H1 (cell line): Measurements from ENCODE around the gene GUCY2C. TPM values are rescaled to one million over a fixed set of nuclear protein-coding genes. Genes with fewer than 3 reads are reported as not detected.

ENCODE experiments used
- CTCF ChIA-PET: fragments of 300-600 bp; sonication (Branson Sonifier 250); formaldehyde crosslinking; loops from one replicate; lab custom pipeline; 2021; ENCODE audit not compliant: partially characterized antibody; lab: Charles Lee
- POLR2A ChIA-PET: fragments of 300-600 bp; sonication (Branson Sonifier 250); formaldehyde crosslinking; loops from one replicate; lab custom pipeline; 2021; ENCODE audit warnings: inconsistent platforms; ENCODE audit not compliant: partially characterized antibody; lab: Charles Lee
- DNase-seq, 2 experiments: peaks; one replicate each; pipeline versions ENCODE4 v3.0.0 to v3.0.0-alpha.2; 2010 to 2022; ENCODE audit warnings: low spot score in 2 of 2, low read depth in 1 of 2, mixed read lengths in 1 of 2
- FAIRE-seq: peaks from 2 replicates; lab custom pipeline; 2011; peaks lifted over from hg19 to GRCh38; lab: Jason Lieb, UNC
- H2AFZ ChIP-seq: 2 replicates; pipeline ENCODE4 v1.8.1; 2012; ENCODE audit warnings: low read length, inconsistent platforms
- H2AK5ac ChIP-seq: 2 replicates; pipeline ENCODE4 v1.6.1; 2013; ENCODE audit warnings: low read depth, low read length
- H2BK120ac ChIP-seq: replicated peaks from 2 replicates; pipeline ENCODE3; 2013; ENCODE audit warnings: low read depth, low read length, inconsistent platforms
- H2BK12ac ChIP-seq: 2 replicates; pipeline ENCODE4 v1.6.1; 2013; ENCODE audit warnings: low read depth, low read length
- H2BK15ac ChIP-seq: 2 replicates; pipeline ENCODE4 v1.6.1; 2013; ENCODE audit warnings: low read length
- H2BK20ac ChIP-seq: 2 replicates; pipeline ENCODE4 v1.6.1; 2013; ENCODE audit warnings: low read length
- H2BK5ac ChIP-seq: 2 replicates; pipeline ENCODE4 v1.6.1; 2013; ENCODE audit warnings: low read depth, low read length
- H3K14ac ChIP-seq: 2 replicates; pipeline ENCODE4 v1.6.1; 2013; ENCODE audit warnings: inconsistent platforms; ENCODE audit not compliant: insufficient read length
- H3K18ac ChIP-seq: 2 replicates; pipeline ENCODE4 v1.6.1; 2013; ENCODE audit warnings: low read length; ENCODE audit errors: extremely low read depth
- H3K23ac ChIP-seq: 2 replicates; pipeline ENCODE4 v1.6.1; 2013; ENCODE audit warnings: inconsistent platforms; ENCODE audit not compliant: insufficient read length
- H3K23me2 ChIP-seq: 2 replicates; pipeline ENCODE4 v1.6.1; 2013; ENCODE audit warnings: low read depth, low read length
- H3K27ac ChIP-seq: 2 replicates; pipeline ENCODE4 v1.6.1; 2011; ENCODE audit warnings: low read depth, low read length, inconsistent platforms
- H3K27me3 ChIP-seq, 4 experiments: replicated peaks in 1 of 4; 1 replicate in 1 of 4; 2 replicates in 3 of 4; pipeline versions ENCODE4 v1.6.1 to v1.8.1; 2011 to 2013; ENCODE audit warnings: low read length in 3 of 4, mild to moderate bottlenecking in 3 of 4, inconsistent platforms in 2 of 4, mixed read lengths in 2 of 4, moderate library complexity in 1 of 4; ENCODE audit not compliant: control insufficient read depth in 3 of 4, insufficient read depth in 3 of 4; ENCODE audit errors: extremely low read depth in 1 of 4
- H3K36me3 ChIP-seq, 4 experiments: 2 replicates each; pipeline versions ENCODE4 v1.6.1 to v1.8.1; 2011 to 2013; ENCODE audit warnings: mild to moderate bottlenecking in 4 of 4, low read length in 3 of 4, moderate library complexity in 2 of 4, control low read depth in 1 of 4, inconsistent platforms in 1 of 4; ENCODE audit not compliant: insufficient read depth in 4 of 4, control insufficient read depth in 2 of 4
- H3K4ac ChIP-seq: replicated peaks from 2 replicates; pipeline ENCODE3; 2013; ENCODE audit warnings: low read length, low read depth, mixed read lengths, inconsistent platforms; ENCODE audit not compliant: insufficient read length
- H3K4me1 ChIP-seq, 4 experiments: replicated peaks in 1 of 4; 1 replicate in 1 of 4; 2 replicates in 3 of 4; pipeline versions ENCODE4 v1.6.1 to v1.8.1; 2011 to 2013; ENCODE audit warnings: low read length in 3 of 4, inconsistent platforms in 2 of 4, mixed read lengths in 1 of 4; ENCODE audit not compliant: insufficient read depth in 4 of 4, control insufficient read depth in 3 of 4
- H3K4me2 ChIP-seq, 2 experiments: 2 replicates each; pipeline versions ENCODE4 v1.6.1 to v1.8.1; 2011 to 2013; ENCODE audit warnings: low read depth in 2 of 2, low read length in 2 of 2, control low read depth in 1 of 2, inconsistent platforms in 1 of 2, mild to moderate bottlenecking in 1 of 2; ENCODE audit not compliant: insufficient read depth in 1 of 2
- H3K4me3 ChIP-seq, 4 experiments: fragments of 200-600, 300-600 bp in 1 of 4; sonication (generic), shearing (Covaris generic), sonication (Bioruptor Twin) in 1 of 4; 2 replicates each; pipeline versions ENCODE4 v1.5.1 to v1.8.1; 2011 to 2016; ENCODE audit warnings: low read length in 4 of 4, low read depth in 3 of 4, control low read depth in 2 of 4, inconsistent platforms in 2 of 4, mild to moderate bottlenecking in 2 of 4, mixed read lengths in 1 of 4, moderate library complexity in 1 of 4; ENCODE audit not compliant: insufficient read depth in 2 of 4; ENCODE audit errors: extremely low read depth in 1 of 4
- H3K56ac ChIP-seq: replicated peaks from 2 replicates; pipeline ENCODE3; 2013; ENCODE audit warnings: low read depth, mild to moderate bottlenecking, mixed read lengths, low read length, inconsistent platforms; ENCODE audit not compliant: insufficient read length
- H3K79me1 ChIP-seq: 2 replicates; pipeline ENCODE4 v1.6.1; 2013; ENCODE audit warnings: low read depth, low read length, control low read depth
- H3K79me2 ChIP-seq, 2 experiments: 2 replicates each; pipeline versions ENCODE4 v1.6.1 to v1.8.1; 2012 to 2013; ENCODE audit warnings: low read length in 2 of 2, mild to moderate bottlenecking in 2 of 2, inconsistent platforms in 1 of 2; ENCODE audit not compliant: insufficient read depth in 2 of 2, control insufficient read depth in 1 of 2
- H3K9ac ChIP-seq, 4 experiments: replicated peaks in 1 of 4; 1 replicate in 1 of 4; 2 replicates in 3 of 4; pipeline versions ENCODE4 v1.6.1 to v1.8.1; 2011 to 2013; ENCODE audit warnings: low read depth in 3 of 4, low read length in 3 of 4, control low read depth in 2 of 4, mild to moderate bottlenecking in 2 of 4, moderate library complexity in 2 of 4, inconsistent platforms in 1 of 4; ENCODE audit errors: extremely low read depth in 1 of 4
- H3K9me3 ChIP-seq, 2 experiments: 2 replicates each; pipeline versions ENCODE4 v1.6.1 to v1.8.1; 2012 to 2013; ENCODE audit warnings: mild to moderate bottlenecking in 2 of 2, moderate library complexity in 2 of 2, control low read depth in 1 of 2, inconsistent platforms in 1 of 2, low read depth in 1 of 2, low read length in 1 of 2, mixed read lengths in 1 of 2; ENCODE audit not compliant: insufficient read depth in 2 of 2
- H4K20me1 ChIP-seq, 2 experiments: replicated peaks in 1 of 2; 2 replicates each; pipeline versions ENCODE3 to v1.8.1; 2011 to 2013; ENCODE audit warnings: inconsistent platforms in 2 of 2, low read length in 2 of 2, mild to moderate bottlenecking in 1 of 2; ENCODE audit not compliant: insufficient read depth in 2 of 2, control insufficient read depth in 1 of 2
- H4K5ac ChIP-seq: 2 replicates; pipeline ENCODE4 v1.6.1; 2013; ENCODE audit warnings: low read length, low read depth, mixed read lengths, inconsistent platforms; ENCODE audit not compliant: insufficient read length
- H4K8ac ChIP-seq: 2 replicates; pipeline ENCODE4 v1.8.0; 2013; ENCODE audit warnings: mild to moderate bottlenecking, moderate library complexity, low read length, inconsistent platforms; ENCODE audit not compliant: insufficient read depth; ENCODE audit errors: extremely low read depth
- H4K91ac ChIP-seq: replicated peaks from 2 replicates; pipeline ENCODE3; 2013; ENCODE audit warnings: low read length, mixed read lengths, inconsistent platforms; ENCODE audit not compliant: insufficient read length
- BACH1 ChIP-seq: IDR thresholded peaks from 2 replicates; pipeline ENCODE4 v1.6.1; 2012; ENCODE audit warnings: low read length, improper control_type of control experiment
- BRCA1 ChIP-seq: IDR thresholded peaks from 2 replicates; pipeline ENCODE4 v1.6.1; 2012; ENCODE audit warnings: low read depth, low read length, improper control_type of control experiment
- CBX5 ChIP-seq: fragments of 300-800, 300-1000 bp; sonication (generic); IDR thresholded peaks from 2 replicates; pipeline ENCODE4 v1.7.1; 2016; ENCODE audit warnings: antibody characterized with exemption, low read length, low read depth
- CTCF ChIP-seq, 3 experiments: IDR thresholded peaks; 1 replicate in 2 of 3; 2 replicates in 1 of 3; pipeline versions ENCODE4 v1.5.1 to v1.6.1; 2011; ENCODE audit warnings: low read length in 3 of 3, mild to moderate bottlenecking in 3 of 3, inconsistent platforms in 2 of 3, low read depth in 1 of 3, moderate library complexity in 1 of 3; ENCODE audit not compliant: insufficient read depth in 1 of 3; ENCODE audit errors: control extremely low read depth in 1 of 3
- E2F6 ChIP-seq: IDR thresholded peaks from 2 replicates; pipeline ENCODE4 v1.6.1; 2012; ENCODE audit warnings: inconsistent platforms
- FOSL1 ChIP-seq: IDR thresholded peaks from 2 replicates; pipeline ENCODE4 v1.6.1; 2011; ENCODE audit warnings: mild to moderate bottlenecking, low read depth, low read length, moderate library complexity; ENCODE audit not compliant: insufficient read depth
- KDM5A ChIP-seq: fragments of 200-600 bp; IDR thresholded peaks from 2 replicates; pipeline ENCODE4 v1.7.1; 2012; ENCODE audit warnings: mild to moderate bottlenecking, low read length, inconsistent platforms, mixed read lengths
- MAFK ChIP-seq: IDR thresholded peaks from 2 replicates; pipeline ENCODE4 v1.6.1; 2012; ENCODE audit warnings: low read depth, mild to moderate bottlenecking, improper control_type of control experiment, low read length
- POLR2AphosphoS5 ChIP-seq: IDR thresholded peaks from 2 replicates; pipeline ENCODE4 v1.6.1; 2011; ENCODE audit warnings: low read depth, low read length
- SP4 ChIP-seq: IDR thresholded peaks from 2 replicates; pipeline ENCODE4 v1.6.1; 2012; ENCODE audit warnings: low read length, inconsistent platforms
- TBP ChIP-seq: IDR thresholded peaks from 2 replicates; pipeline ENCODE4 v1.6.1; 2011; ENCODE audit warnings: low read depth, low read length, improper control_type of control experiment
- YY1 ChIP-seq: IDR thresholded peaks from 2 replicates; pipeline ENCODE4 v1.6.1; 2011; ENCODE audit warnings: low read depth, mild to moderate bottlenecking, low read length
- WGBS, 2 experiments: shearing (Covaris generic) in 1 of 2; methylation state at CpG; one replicate each; pipeline versions ENCODE4 v1.1.6 to v1.1.7; 2013 to 2015; ENCODE audit warnings: low lambda C conversion rate in 2 of 2, mixed read lengths in 2 of 2, inconsistent platforms in 1 of 2, low coverage in 1 of 2, missing lambda C conversion rate in 1 of 2; ENCODE audit not compliant: insufficient replicate concordance in 2 of 2, insufficient coverage in 1 of 2, insufficient read length in 1 of 2; ENCODE audit errors: extremely low coverage in 1 of 2, missing lambda C conversion rate in 1 of 2; 5-methylcytosine and 5-hydroxymethylcytosine counted together
- polyA plus RNA-seq, 7 experiments: library from polyadenylated mRNA; depleted of rRNA in 3 of 7; stranded (reverse) in 5 of 7; unstranded in 2 of 7; fragments of >200 nt in 5 of 7; fragments of 200-250 nt in 2 of 7; gene quantifications; 1 replicate in 5 of 7; 2 replicates in 1 of 7; 4 replicates in 1 of 7; pipeline versions ENCODE4 v1.2.1 to v1.2.3, GENCODE V29; 2011 to 2013; ENCODE audit warnings: missing spikeins in 2 of 7, mixed read lengths in 2 of 7
- total RNA-seq: library from RNA; stranded (reverse); fragmentation: NEBNext Ultra II Directional; extraction: Animal tissue kit (Norgen Biotek cat#: 25700); gene quantifications from 2 replicates; pipeline ENCODE4 v1.2.1, GENCODE V29; 2021

The GUCY2C gene
- total and polyA plus RNA-seq, 2 of the 8 experiments (the other 6 are each of a cell fraction or from before 2014, with no cell fraction given) = 1.9 to 3.2 TPM

GRCh38 chr12:14621826-14622225 lies 74.6 kb downstream of the GUCY2C start:
- Histone ChIP-seq H3K4me2 (no peak overlapping the region), H2AK5ac (no peak overlapping the region), H4K20me1 (no peaks in the 10 kb centered on the region), H3K4me3 (no peak overlapping the region), H3K56ac (no peak overlapping the region), H3K36me3 (no peaks in the 10 kb centered on the region), H4K91ac (no peak overlapping the region), H4K8ac (no peak overlapping the region), H2BK120ac (no peak overlapping the region), H2AFZ (no peak overlapping the region), H3K9me3 (no peaks in the 10 kb centered on the region), H3K14ac (no peak overlapping the region), H3K27me3 (peaks cover 0 to 2% (median 0%) of the 10 kb centered on the region in 4 experiments; a peak in 1 of 7 replicates), H3K23me2 (no peaks in the 10 kb centered on the region), H4K5ac (no peak overlapping the region), H2BK5ac (no peak overlapping the region), H3K4ac (no peak overlapping the region), H3K79me2 (no peaks in the 10 kb centered on the region), H3K18ac (no peak overlapping the region), H3K27ac (no peak overlapping the region), H3K4me1 (no peaks in the 10 kb centered on the region), H3K79me1 (no peaks in the 10 kb centered on the region), H2BK15ac (no peak overlapping the region), H3K23ac (no peak overlapping the region), H3K9ac (no peak overlapping the region), H2BK12ac (no peak overlapping the region), H2BK20ac (no peak overlapping the region)
- POLR2A ChIA-PET = no interaction called here
- DNase-seq (no peak), FAIRE-seq (no peak)
- CTCF ChIA-PET = interaction anchor here (1.0 to 4.0 kb wide), 4 partner anchors 35 to 361 kb away, joined by 3 to 31 read pairs (median 4); no protein-coding TSS in a partner anchor
- 85% methylated on average over 3 of the region's 3 CpGs; no CpG with 5 or more reads in 1 of the 2 experiments for WGBS, 2 experiments
- no peak for TF ChIP-seq CBX5
- no peak for TF ChIP-seq POLR2AphosphoS5
- no peak for TF ChIP-seq MAFK
- no peak for TF ChIP-seq FOSL1
- TF ChIP-seq BRCA1 = no peak
- TF ChIP-seq CTCF (IDR thresholded peaks at IDR 0.05; ENCODE audit: control extremely low read depth in 1 of 3, insufficient read depth in 1 of 3, low read depth in 1 of 3, low read length in 3 of 3) = no peak
- no peak for TF ChIP-seq TBP
- no peak for TF ChIP-seq KDM5A
- no peak for TF ChIP-seq BACH1
- TF ChIP-seq YY1 = no peak
- no peak for TF ChIP-seq E2F6
- TF ChIP-seq SP4 = no peak
